GM21423 (cell line): ENCODE data around the gene AP2A1.

Source experiments
- ATAC-seq: cut with Tn5 transposase; IDR thresholded peaks from one replicate; pipeline ENCODE4 v1.9.1; 2021; ENCODE audit warnings: mild to moderate bottlenecking, moderate library complexity; ENCODE audit not compliant: unreplicated experiment

The AP2A1 gene

DNA sequence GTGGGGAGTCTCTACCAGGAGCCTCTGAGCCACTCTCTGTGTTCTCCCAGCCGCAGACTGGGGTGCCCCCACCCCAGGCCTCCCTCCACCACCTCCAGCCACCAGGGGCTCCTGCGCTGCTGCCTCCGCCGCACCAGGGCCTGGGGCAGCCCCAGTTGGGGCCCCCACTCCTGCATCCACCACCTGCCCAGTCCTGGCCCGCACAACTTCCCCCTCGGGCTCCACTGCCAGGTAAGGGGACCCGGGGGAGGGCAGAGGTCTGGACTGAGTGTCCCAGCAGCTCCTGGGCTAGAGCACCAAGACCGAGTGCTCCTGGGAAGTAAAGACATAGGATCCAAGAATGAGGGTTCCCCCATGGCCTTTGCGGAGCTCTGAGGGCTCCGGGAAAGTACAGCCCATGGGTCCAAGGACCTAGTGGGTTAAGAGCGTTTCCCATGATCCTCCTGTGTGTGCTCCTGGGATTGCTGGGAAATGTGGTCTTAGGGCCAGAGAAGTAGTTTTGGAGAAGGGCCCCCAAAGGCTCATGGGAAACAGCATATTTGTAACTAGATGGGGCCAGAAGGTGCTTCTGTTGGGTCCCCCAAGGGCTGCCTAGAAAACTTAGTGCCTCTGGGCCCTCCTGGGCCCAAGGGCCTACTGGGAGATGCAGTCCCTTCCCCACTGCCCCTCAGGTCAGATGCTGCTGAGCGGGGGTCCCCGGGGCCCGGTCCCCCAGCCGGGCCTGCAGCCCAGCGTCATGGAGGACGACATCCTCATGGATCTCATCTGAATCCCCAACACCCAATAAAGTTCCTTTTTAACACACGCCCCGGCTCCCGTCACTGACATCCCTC lies 69.6 kb downstream of the AP2A1 start:
- no peak for ATAC-seq

DNA sequence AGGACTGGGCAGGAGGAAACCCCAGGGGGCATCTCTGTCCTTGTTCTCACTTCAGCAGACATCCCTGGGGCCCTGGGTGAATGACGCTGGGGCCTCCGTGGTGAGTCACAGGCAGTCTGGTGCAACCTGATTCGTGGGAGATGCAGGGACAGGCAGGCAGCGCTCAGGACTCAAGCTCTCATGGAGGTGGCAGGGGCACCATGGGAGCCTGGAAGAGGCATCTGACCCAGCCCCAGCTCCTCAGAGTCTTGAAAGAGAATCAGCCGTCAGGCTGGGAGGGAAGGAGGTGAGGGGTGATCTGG lies 70.2 kb downstream of the AP2A1 start:
- no peak for ATAC-seq

GRCh38 chr19:49837425-49837824 lies 70.6 kb downstream of the AP2A1 start:
- no peak for ATAC-seq

GRCh38 chr19:49838885-49839588 lies 72.2 kb downstream of the AP2A1 start:
- no peak for ATAC-seq

GRCh38 chr19:49839713-49840112 lies 72.9 kb downstream of the AP2A1 start:
- ATAC-seq: no peak

DNA sequence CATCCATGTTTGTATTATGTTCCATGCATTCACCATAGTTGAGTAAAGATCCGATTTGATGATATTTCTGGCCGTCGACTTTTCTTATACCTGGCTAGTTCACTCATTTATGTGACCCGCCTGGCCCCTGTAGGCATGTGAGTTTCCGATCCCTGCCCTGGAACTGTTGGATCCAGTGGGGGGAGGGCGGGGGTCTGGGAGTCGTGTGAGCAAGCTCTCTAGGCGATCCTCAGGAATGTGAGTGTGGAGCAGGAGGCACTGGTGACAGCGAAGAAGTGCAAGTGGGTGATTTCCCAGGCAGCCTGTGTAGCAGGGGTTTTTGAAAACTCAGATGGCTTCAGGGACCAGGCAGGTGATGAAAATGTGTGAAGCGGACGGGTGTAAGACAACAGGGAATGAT lies 73.5 kb downstream of the AP2A1 start:
- no peak for ATAC-seq

- no peak for ATAC-seq
Observed at GRCh38 chr19:49840736-49841249, 74.0 kb downstream of the AP2A1 start.

GRCh38 chr19:49843265-49843664 lies 76.5 kb downstream of the AP2A1 start:
- no peak for ATAC-seq

DNA sequence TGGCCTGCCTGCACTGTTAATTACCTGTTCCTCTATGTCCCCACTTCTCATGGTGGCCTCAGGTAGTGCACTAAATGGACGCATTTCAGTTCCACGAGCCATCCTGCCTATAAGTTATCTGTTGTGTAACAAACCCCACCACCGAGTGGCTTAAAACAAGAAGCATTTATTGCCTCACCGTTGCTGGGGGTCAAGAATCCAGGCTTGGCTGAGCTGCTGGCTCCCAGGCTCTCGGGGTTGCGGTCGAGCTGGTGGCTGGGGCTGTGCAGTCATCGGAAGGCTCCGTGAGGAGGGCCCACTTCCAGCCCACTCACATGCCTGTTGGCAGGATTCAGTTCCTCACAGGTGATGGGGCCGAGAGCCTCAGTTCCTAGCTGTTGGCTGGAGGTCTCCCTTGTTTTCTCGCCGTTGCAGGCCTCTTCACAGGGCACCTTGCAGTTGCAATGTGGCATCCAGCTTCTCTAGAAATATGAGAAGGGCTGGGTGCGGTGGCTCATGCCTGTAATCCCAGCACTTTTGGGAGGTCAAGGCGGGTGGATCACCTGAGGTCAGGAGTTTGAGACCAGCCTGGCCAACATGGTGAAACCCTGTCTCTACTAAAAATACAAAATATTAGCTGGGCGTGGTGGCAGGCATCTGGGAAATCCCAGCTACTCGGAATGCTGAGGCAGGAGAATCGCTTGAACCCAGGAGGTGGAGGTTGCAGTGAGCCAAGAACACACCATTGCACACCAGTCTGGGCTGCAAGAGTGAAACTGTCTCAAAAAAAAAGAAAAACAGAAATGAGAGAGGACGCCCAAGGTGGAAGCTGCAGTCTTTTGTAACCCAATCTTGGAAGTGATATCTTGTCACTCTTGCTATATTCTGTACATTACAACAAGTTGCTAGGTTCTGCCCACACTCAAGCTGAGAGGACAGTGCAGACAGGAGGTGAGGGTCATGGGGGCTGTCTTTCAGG lies 77.6 kb downstream of the AP2A1 start:
- no peak for ATAC-seq

DNA sequence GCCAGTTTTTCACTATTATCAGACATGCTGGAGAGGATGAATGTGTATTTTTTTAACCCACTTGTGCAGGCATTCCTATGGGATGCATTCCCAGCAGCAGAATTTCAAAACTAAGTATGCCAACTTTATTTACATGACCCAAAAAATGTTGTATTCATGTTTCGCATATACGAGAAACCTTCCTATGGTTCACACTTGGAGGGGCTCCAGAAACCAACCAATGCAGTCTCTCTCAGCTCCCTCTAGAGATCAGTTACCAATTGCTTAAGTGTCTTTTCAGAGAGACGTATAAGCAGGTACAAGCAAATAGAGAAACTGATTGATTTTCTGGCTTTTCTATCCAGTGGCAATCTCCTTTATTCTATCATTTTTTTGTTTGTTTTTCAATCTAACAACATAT lies 78.6 kb downstream of the AP2A1 start:
- no peak for ATAC-seq

DNA sequence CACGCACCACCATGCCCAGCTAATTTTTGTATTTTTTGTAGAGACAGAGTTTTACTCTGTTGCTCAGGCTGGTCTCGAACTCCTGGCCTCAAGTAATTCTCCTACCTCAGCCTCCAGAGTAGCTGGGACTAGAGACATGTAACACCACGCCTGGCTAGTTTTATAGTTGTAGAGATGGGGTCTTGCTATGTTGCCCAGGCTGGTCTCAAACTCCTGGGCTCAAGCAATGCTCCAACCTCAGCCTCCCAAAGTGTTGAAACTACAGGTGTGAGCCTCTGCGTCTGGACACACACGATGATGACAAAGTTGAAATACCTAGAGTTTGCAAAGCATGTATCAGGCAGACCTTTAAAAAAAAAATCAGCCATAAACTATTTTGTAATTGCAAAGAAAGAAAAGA lies 79.6 kb downstream of the AP2A1 start:
- ATAC-seq: no peak

GRCh38 chr19:49847731-49848696 lies 81.2 kb downstream of the AP2A1 start:
- ATAC-seq: no peak

DNA sequence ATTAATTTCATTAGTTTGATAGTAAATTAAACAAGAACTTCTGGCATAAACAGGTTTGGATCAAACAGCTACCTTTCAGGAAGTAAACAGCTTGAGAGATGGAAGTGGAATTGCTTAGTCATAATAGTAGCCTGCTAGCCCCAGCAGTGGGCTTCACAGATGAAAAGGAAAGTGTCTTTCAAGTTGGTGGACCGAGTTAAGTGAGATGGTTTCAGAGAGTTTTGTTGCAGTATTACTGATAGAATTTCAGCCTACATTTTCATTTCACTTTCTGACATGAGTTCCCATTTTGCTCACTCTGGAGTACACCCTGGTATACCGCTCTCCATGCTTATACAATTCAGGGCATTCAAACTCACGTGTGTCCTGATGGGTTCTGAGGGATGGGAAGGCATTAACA lies 82.1 kb downstream of the AP2A1 start:
- no peak for ATAC-seq

DNA sequence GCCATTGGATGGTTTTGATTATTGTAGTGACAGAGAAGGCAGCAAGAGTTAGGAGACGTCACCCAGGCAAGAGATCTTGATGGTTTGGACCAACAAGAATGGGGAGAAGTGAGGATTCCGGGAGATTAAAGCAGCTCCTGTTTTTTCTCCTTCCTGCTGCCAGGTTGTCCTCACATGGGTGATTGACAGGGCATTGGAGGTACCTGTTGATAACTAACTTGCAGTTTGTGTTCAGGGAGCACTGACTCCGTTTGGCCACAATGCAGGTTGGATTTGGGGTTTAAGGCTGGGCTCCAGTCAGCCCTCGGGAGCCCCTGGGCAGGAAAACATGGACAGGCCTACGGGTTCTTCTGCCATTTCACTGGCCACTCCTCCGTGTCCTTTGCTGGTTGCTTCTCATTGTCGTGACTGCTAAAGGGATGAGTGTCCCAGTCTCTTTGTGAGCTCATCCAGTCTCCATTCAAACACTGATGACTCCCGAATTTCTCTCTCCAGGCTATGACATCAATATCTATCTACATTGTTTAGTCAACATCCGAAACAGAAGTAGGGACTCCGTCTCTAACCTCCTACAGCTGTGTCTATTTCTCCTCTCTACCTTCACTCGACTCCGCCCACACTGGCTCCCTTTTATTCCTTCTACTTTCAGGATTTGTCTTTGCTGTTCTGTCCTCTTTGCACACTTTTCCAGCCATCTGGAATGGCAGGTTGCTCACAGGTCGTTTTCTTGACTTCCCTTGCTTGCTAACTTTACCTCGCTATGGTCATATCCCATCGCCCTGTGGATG lies 82.8 kb downstream of the AP2A1 start:
- ATAC-seq: no peak

GRCh38 chr19:49850221-49850486 lies 83.4 kb downstream of the AP2A1 start:
- no peak for ATAC-seq

GRCh38 chr19:49850487-49851342 lies 83.9 kb downstream of the AP2A1 start, which contains the start of gene PTOV1:
Gene PTOV1, plus strand, starts transcription at chr19:49851159.
- peak; percentile 74 for ATAC-seq

DNA sequence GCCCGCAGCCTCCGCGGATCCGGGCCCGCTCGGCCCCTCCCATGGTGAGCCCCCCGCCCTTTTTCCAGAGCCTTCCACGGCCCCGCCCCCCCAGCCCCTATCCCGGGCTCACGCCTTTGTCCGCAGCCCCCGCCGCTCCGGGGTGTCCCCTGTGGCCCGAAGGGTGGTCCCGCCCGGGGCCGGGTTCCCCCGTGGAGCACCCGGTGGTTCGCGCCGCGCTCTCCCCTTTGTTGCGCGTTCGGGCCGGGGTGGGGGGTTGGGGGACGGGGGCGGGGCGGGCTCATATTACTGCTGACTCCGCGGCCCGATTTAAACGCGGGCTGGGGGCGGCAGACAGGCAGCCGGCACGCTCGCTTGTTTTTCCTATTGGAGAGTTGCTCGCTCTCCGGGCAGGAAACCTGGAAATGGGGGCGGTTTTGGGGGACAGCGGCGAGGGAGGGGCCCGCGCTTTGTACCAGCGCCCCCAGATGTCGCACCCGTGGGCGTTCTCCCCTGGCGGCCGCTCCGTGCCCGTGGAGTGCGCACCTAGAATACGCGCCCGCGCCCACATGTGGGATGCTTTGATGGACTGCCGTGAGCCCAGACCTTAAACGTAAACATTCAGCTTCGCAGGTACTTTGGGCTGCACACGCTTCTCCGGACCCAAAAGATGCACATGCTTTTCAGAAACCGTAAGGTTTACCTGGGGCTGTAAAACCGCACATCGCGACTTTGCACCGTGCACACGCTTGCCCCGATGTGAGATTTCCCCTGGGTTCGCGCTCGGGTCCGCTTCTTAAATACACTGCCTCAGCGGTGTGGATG lies 84.9 kb downstream of the AP2A1 start:
- ATAC-seq: no peak

- ATAC-seq: no peak
Observed at GRCh38 chr19:49852631-49853126, 85.9 kb downstream of the AP2A1 start.
